Astrocyte (in vitro differentiated cells and primary cell): ENCODE data around the gene LTK. TPM values are rescaled to one million over a fixed set of nuclear protein-coding genes. Genes with fewer than 3 reads are reported as not detected.

Experiments used
- DNase-seq: peaks from one replicate; pipeline ENCODE4 v3.0.0-alpha.2; 2010; ENCODE audit warnings: low read depth
- FAIRE-seq: peaks from 2 replicates; lab custom pipeline; 2011; peaks lifted over from hg19 to GRCh38; lab: Jason Lieb, UNC
- H2AFZ ChIP-seq: 2 replicates; pipeline ENCODE4 v1.6.0; 2012; ENCODE audit warnings: low read depth, low read length, inconsistent platforms
- H3K27ac ChIP-seq: 2 replicates; pipeline ENCODE4 v1.5.1; 2011; ENCODE audit warnings: low read depth, low read length, inconsistent platforms
- H3K27me3 ChIP-seq: 2 replicates; pipeline ENCODE4 v1.6.0; 2011; ENCODE audit warnings: low read length, inconsistent platforms; ENCODE audit not compliant: insufficient read depth
- H3K36me3 ChIP-seq: 2 replicates; pipeline ENCODE4 v1.5.1; 2011; ENCODE audit warnings: low read length, inconsistent platforms; ENCODE audit not compliant: insufficient read depth
- H3K4me1 ChIP-seq: 2 replicates; pipeline ENCODE4 v1.5.1; 2011; ENCODE audit warnings: low read length, inconsistent platforms; ENCODE audit not compliant: insufficient read depth
- H3K4me2 ChIP-seq: 2 replicates; pipeline ENCODE4 v1.6.0; 2012; ENCODE audit warnings: low read length, inconsistent platforms
- H3K4me3 ChIP-seq: 2 replicates; pipeline ENCODE4 v1.5.1; 2011; ENCODE audit warnings: low read depth, mild to moderate bottlenecking, low read length, inconsistent platforms; ENCODE audit not compliant: insufficient read depth
- H3K79me2 ChIP-seq: 2 replicates; pipeline ENCODE4 v1.6.0; 2012; ENCODE audit warnings: mild to moderate bottlenecking, low read length, inconsistent platforms; ENCODE audit not compliant: insufficient read depth
- H3K9ac ChIP-seq: 2 replicates; pipeline ENCODE4 v1.6.0; 2012; ENCODE audit warnings: mild to moderate bottlenecking, low read length, inconsistent platforms
- H3K9me3 ChIP-seq: 2 replicates; pipeline ENCODE4 v1.5.1; 2012; ENCODE audit warnings: low read depth, mild to moderate bottlenecking, low read length, inconsistent platforms; ENCODE audit not compliant: insufficient read depth
- H4K20me1 ChIP-seq: 2 replicates; pipeline ENCODE4 v1.6.0; 2012; ENCODE audit warnings: low read length, inconsistent platforms; ENCODE audit not compliant: insufficient read depth
- H3K27ac Mint-ChIP-seq: one replicate; pipeline ENCODE4 v1.8.0; 2021; ENCODE audit warnings: mild to moderate bottlenecking, mixed read lengths; ENCODE audit not compliant: unreplicated experiment
- H3K27me3 Mint-ChIP-seq: one replicate; pipeline ENCODE4 v1.8.0; 2021; ENCODE audit warnings: low read depth, mixed read lengths; ENCODE audit not compliant: unreplicated experiment
- H3K36me3 Mint-ChIP-seq: one replicate; pipeline ENCODE4 v1.8.0; 2021; ENCODE audit warnings: low read depth, mixed read lengths; ENCODE audit not compliant: unreplicated experiment
- H3K4me1 Mint-ChIP-seq: one replicate; pipeline ENCODE4 v1.8.0; 2021; ENCODE audit warnings: low read depth, mixed read lengths; ENCODE audit not compliant: unreplicated experiment
- H3K4me3 Mint-ChIP-seq: one replicate; pipeline ENCODE4 v1.8.0; 2021; ENCODE audit warnings: mild to moderate bottlenecking, moderate library complexity, mixed read lengths; ENCODE audit not compliant: unreplicated experiment
- H3K9me3 Mint-ChIP-seq: one replicate; pipeline ENCODE4 v1.8.0; 2021; ENCODE audit warnings: mild to moderate bottlenecking, mixed read lengths; ENCODE audit not compliant: unreplicated experiment
- EZH2 ChIP-seq: IDR thresholded peaks from 2 replicates; pipeline ENCODE4 v1.6.1; 2012; ENCODE audit warnings: mild to moderate bottlenecking, low read length, inconsistent platforms; ENCODE audit not compliant: insufficient read depth
- total RNA-seq: library from RNA; stranded (reverse); gene quantifications from 2 replicates; pipeline ENCODE4 v1.2.1, GENCODE V29; 2021
- TF ChIP-seq, protein P1 (sequence below): IDR thresholded peaks from 2 replicates; pipeline ENCODE4 v1.5.1; 2011; ENCODE audit warnings: low read depth, mild to moderate bottlenecking, inconsistent platforms, low read length, moderate library complexity; ENCODE audit not compliant: insufficient read depth

Gene LTK
- total RNA-seq, 1 donor from 2014 or later, result 0.14 TPM

DNA sequence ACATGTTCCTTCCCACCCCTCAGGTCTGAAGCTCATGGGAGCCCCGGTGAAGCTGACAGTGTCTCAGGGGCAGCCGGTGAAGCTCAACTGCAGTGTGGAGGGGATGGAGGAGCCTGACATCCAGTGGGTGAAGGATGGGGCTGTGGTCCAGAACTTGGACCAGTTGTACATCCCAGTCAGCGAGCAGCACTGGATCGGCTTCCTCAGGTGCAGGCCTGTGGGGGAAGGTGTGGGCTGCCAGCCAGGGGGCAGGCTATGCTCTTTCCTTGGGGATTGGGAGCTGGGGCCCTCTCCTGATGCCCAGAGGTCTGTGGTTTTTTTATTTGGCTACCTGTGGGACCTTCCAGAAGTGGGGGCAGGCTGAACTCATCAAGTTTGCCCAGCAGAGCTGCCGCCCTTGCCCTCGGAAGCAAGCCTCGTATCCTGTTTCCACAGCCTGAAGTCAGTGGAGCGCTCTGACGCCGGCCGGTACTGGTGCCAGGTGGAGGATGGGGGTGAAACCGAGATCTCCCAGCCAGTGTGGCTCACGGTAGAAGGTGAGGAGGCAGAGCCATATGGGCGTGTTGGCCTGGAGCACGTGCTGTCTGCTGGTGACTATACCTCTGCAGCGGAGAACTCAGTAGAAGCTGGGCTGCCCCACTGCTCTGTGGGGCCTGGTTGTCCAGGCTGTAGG is 47.6 kb upstream of the LTK start:
- H3K4me1 Mint-ChIP-seq, result peaks cover 47% of the 10 kb centered on the region
- no peak overlapping the region for H3K27ac Mint-ChIP-seq
- Histone ChIP-seq H3K9me3 (no peaks in the 10 kb centered on the region), H3K79me2 (peaks cover 7% of the 10 kb centered on the region), H3K9ac (no peak overlapping the region), H3K4me3 (no peak overlapping the region), H3K4me1 (peaks cover 35% of the 10 kb centered on the region), H3K36me3 (no peaks in the 10 kb centered on the region), H3K27ac (no peak overlapping the region), H2AFZ (peak overlapping the region; percentile 34), H3K4me2 (peak overlapping the region; percentile 17), H4K20me1 (peaks cover 14% of the 10 kb centered on the region), H3K27me3 (no peaks in the 10 kb centered on the region)
- H3K27me3 Mint-ChIP-seq, result no peaks in the 10 kb centered on the region
- no peaks in the 10 kb centered on the region for H3K36me3 Mint-ChIP-seq
- FAIRE-seq, result no peak
- no peak for TF ChIP-seq EZH2
- TF ChIP-seq, protein P1, sequence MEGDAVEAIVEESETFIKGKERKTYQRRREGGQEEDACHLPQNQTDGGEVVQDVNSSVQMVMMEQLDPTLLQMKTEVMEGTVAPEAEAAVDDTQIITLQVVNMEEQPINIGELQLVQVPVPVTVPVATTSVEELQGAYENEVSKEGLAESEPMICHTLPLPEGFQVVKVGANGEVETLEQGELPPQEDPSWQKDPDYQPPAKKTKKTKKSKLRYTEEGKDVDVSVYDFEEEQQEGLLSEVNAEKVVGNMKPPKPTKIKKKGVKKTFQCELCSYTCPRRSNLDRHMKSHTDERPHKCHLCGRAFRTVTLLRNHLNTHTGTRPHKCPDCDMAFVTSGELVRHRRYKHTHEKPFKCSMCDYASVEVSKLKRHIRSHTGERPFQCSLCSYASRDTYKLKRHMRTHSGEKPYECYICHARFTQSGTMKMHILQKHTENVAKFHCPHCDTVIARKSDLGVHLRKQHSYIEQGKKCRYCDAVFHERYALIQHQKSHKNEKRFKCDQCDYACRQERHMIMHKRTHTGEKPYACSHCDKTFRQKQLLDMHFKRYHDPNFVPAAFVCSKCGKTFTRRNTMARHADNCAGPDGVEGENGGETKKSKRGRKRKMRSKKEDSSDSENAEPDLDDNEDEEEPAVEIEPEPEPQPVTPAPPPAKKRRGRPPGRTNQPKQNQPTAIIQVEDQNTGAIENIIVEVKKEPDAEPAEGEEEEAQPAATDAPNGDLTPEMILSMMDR, result no peak
- no peak for DNase-seq
- H3K4me3 Mint-ChIP-seq, result peak overlapping the region; percentile 40
- no peaks in the 10 kb centered on the region for H3K9me3 Mint-ChIP-seq

DNA sequence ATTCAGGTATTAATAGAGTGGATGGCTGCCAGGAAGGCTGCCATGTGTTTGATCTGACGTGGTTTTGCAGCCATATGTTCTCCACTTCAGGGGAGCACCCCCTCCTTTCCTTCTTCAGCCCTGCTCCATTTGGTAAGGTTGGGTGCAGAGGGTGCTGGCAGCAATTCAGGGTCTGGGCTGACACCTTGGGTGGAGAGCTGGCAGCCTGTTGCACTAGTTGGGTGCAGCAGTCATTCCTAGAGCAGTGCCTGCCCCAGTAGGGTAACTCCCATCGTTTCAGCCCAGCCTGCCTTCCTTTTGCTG is 46.9 kb upstream of the LTK start:
- no peak overlapping the region for H3K27ac Mint-ChIP-seq
- Histone ChIP-seq H3K4me2 (peak overlapping the region; percentile 97), H2AFZ (no peak overlapping the region), H3K79me2 (peaks cover 7% of the 10 kb centered on the region), H3K4me1 (peaks cover 35% of the 10 kb centered on the region), H3K4me3 (no peak overlapping the region), H3K9ac (no peak overlapping the region), H3K36me3 (no peaks in the 10 kb centered on the region), H3K9me3 (no peaks in the 10 kb centered on the region), H3K27ac (no peak overlapping the region), H4K20me1 (peaks cover 14% of the 10 kb centered on the region), H3K27me3 (no peaks in the 10 kb centered on the region)
- peaks cover 45% of the 10 kb centered on the region for H3K4me1 Mint-ChIP-seq
- H3K27me3 Mint-ChIP-seq, result no peaks in the 10 kb centered on the region
- TF ChIP-seq, protein P1, result no peak
- TF ChIP-seq EZH2, result no peak
- FAIRE-seq, result no peak
- H3K36me3 Mint-ChIP-seq, result no peaks in the 10 kb centered on the region
- H3K4me3 Mint-ChIP-seq, result peak overlapping the region; percentile 88
- H3K9me3 Mint-ChIP-seq, result no peaks in the 10 kb centered on the region
- no peak for DNase-seq

DNA sequence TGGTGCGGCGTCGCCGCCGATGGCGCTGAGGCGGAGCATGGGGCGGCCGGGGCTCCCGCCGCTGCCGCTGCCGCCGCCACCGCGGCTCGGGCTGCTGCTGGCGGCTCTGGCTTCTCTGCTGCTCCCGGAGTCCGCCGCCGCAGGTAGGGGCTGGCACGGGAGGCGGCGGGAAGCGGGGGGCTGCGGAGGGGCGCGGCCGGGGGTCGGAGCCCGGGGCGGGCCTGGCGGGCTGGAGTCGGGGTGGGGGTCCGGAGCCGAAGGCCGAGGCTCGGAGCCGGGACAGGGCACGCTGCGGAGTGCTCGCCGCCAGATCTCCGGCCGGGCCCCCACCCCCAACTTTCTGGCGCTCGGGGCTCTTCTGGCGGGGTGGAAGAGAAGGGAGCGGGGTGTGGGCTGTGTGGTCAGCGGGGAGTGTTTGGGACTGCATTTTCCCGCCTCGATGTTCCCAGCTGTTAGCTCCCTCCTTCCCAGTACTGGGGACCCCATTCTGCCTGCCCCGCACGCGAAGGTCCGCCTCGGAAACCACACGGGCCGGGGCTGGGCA is 45.7 kb upstream of the LTK start:
- Histone ChIP-seq H3K79me2 (peaks cover 7% of the 10 kb centered on the region), H3K9me3 (no peaks in the 10 kb centered on the region), H3K27ac (no peak overlapping the region), H3K9ac (peak overlapping the region; percentile 73), H3K36me3 (no peaks in the 10 kb centered on the region), H2AFZ (peak overlapping the region; percentile 87), H3K27me3 (peaks cover 3% of the 10 kb centered on the region), H4K20me1 (peaks cover 14% of the 10 kb centered on the region), H3K4me1 (peaks cover 35% of the 10 kb centered on the region), H3K4me3 (peak overlapping the region; percentile 64), H3K4me2 (peak overlapping the region; percentile 97)
- no peak overlapping the region for H3K27ac Mint-ChIP-seq
- no peaks in the 10 kb centered on the region for H3K9me3 Mint-ChIP-seq
- H3K4me1 Mint-ChIP-seq, result peaks cover 40% of the 10 kb centered on the region
- no peak for DNase-seq
- no peaks in the 10 kb centered on the region for H3K36me3 Mint-ChIP-seq
- no peaks in the 10 kb centered on the region for H3K27me3 Mint-ChIP-seq
- H3K4me3 Mint-ChIP-seq, result peak overlapping the region; percentile 88
- TF ChIP-seq, protein P1, result no peak
- TF ChIP-seq EZH2, result peak; percentile 9
- no peak for FAIRE-seq
